BE2C (cell line): ENCODE data around the gene LIPA.
"Not testable (repeated sequence)": the region's sequence is repeated elsewhere in the genome, so short reads cannot be mapped to it uniquely, and the experiment has no call there.

Experiments
- DNase-seq: peaks from one replicate; pipeline ENCODE4 v3.0.0-alpha.2; 2020
- H3K27me3 ChIP-seq: fragments of 250-450 bp; sonication (Bioruptor Pico); 2 replicates; pipeline ENCODE4 v1.5.1; 2020; ENCODE audit warnings: mild to moderate bottlenecking
- H3K36me3 ChIP-seq: fragments of 250-450 bp; sonication (Bioruptor Pico); 2 replicates; pipeline ENCODE4 v1.5.1; 2020; ENCODE audit warnings: mild to moderate bottlenecking
- H3K4me1 ChIP-seq: fragments of 250-450 bp; sonication (Bioruptor Pico); 2 replicates; pipeline ENCODE4 v1.5.1; 2020
- H3K4me3 ChIP-seq: 2 replicates; pipeline ENCODE4 v1.5.1; 2011; ENCODE audit warnings: low read depth, low read length
- H3K9me3 ChIP-seq: fragments of 250-450 bp; sonication (Bioruptor Pico); 2 replicates; pipeline ENCODE4 v1.5.1; 2020
- CTCF ChIP-seq: IDR thresholded peaks from 2 replicates; pipeline ENCODE4 v1.5.1; 2012; ENCODE audit warnings: mild to moderate bottlenecking, low read depth, low read length

Gene LIPA

GRCh38 chr10:89204621-89205185, 46.9 kb downstream of the LIPA start:
- no peaks in the 10 kb centered on the region for H3K36me3 ChIP-seq
- H3K9me3 ChIP-seq, result no peaks in the 10 kb centered on the region
- DNase-seq, result no peak
- H3K4me1 ChIP-seq, result no peaks in the 10 kb centered on the region
- no peak overlapping the region for H3K4me3 ChIP-seq
- TF ChIP-seq CTCF, result no peak
- H3K27me3 ChIP-seq, result peaks cover 45% of the 10 kb centered on the region

- Histone ChIP-seq H3K4me1 (no peaks in the 10 kb centered on the region), H3K36me3 (no peaks in the 10 kb centered on the region), H3K9me3 (no peaks in the 10 kb centered on the region), H3K27me3 (peaks cover 39% of the 10 kb centered on the region), H3K4me3 (no peak overlapping the region)
- DNase-seq, result no peak
- no peak for TF ChIP-seq CTCF
Measured at GRCh38 chr10:89203237-89203636, 48.3 kb downstream of the LIPA start.

GRCh38 chr10:89202033-89202425, 49.5 kb downstream of the LIPA start:
- H3K4me3 ChIP-seq, result no peak overlapping the region
- no peaks in the 10 kb centered on the region for H3K9me3 ChIP-seq
- no peak for DNase-seq
- H3K36me3 ChIP-seq, result no peaks in the 10 kb centered on the region
- peaks cover 27% of the 10 kb centered on the region for H3K27me3 ChIP-seq
- no peak for TF ChIP-seq CTCF
- no peaks in the 10 kb centered on the region for H3K4me1 ChIP-seq

GRCh38 chr10:89201345-89202032, 50.1 kb downstream of the LIPA start:
- no peak for TF ChIP-seq CTCF
- no peaks in the 10 kb centered on the region for H3K4me1 ChIP-seq
- no peak overlapping the region for H3K4me3 ChIP-seq
- peaks cover 22% of the 10 kb centered on the region for H3K27me3 ChIP-seq
- no peaks in the 10 kb centered on the region for H3K36me3 ChIP-seq
- no peak for DNase-seq
- H3K9me3 ChIP-seq, result no peaks in the 10 kb centered on the region

GRCh38 chr10:89197473-89197872, 54.1 kb downstream of the LIPA start:
- Histone ChIP-seq H3K4me3 (no peak overlapping the region), H3K36me3 (no peaks in the 10 kb centered on the region), H3K27me3 (no peaks in the 10 kb centered on the region; the same call in 1 of the 2 replicates), H3K4me1 (no peaks in the 10 kb centered on the region), H3K9me3 (no peaks in the 10 kb centered on the region)
- TF ChIP-seq CTCF, result no peak
- no peak for DNase-seq

GRCh38 chr10:89191301-89191700, 60.3 kb downstream of the LIPA start:
- DNase-seq, H3K36me3 ChIP-seq, H3K4me3 ChIP-seq, H3K4me1 ChIP-seq, H3K9me3 ChIP-seq, H3K27me3 ChIP-seq: not testable (repeated sequence)
